ENCODE measurements around the gene RTL10.

The RTL10 gene

DNA sequence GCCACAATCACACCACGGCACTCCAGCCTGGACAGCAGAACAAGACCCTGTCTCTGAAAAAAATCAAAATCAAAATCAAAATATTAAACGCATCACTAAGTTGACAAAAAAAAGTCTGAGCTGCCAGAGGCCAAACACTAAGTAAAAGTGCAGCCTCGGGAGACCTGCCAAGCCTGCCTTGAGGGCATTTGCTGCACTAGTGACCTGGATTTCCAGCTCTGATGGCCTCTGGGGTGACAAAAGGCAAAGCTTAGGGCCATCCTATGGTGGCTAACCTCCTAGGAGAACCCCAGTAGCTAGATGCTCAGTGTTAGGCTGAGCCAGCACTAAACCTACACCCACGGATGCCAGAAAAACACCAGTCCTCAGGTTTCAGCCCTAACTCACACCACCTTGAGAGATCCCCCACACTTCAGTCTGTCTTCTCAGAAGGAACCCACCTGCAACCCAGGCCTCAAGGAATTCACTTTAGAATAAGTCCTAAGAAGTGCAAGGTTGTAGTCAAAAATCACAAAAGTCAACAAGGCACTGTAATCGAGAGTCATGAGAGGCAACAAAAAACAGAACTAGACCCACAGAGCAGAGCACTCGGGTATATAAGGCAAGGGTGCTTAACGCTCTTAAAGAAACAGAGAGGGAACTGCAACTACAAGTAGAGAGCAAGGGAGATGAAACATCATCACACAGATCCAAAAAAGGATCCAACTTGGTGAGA is 28.6 kb downstream of the RTL10 start:
- no peak for DNase-seq (ENCODE audit: extremely low read depth in 1 of 2, low read depth in 1 of 2)

DNA sequence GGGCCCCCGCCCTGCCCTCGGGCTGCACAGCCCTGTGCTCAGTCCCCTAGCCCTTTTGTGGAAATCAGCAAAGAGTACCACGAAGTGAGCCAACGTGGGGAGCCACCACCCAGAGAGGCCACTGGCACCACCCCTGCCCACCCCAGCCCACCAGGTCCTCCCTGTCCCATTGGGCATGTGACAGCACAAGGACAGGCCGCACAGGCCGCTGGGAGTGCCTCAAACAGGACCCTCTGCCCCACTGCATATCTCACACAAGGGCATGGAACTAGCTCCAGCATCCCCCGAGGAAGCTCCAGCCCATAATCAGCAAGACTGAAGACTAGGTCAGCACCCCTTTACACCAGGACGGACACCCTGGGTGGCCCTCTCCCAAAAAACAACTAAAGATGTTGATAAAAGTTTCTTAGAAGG is 29.7 kb downstream of the RTL10 start:
- no peak for DNase-seq (ENCODE audit: extremely low read depth in 1 of 2, low read depth in 1 of 2)

- no peak for DNase-seq (ENCODE audit: extremely low read depth in 1 of 2, low read depth in 1 of 2)
These were observed 30.3 kb downstream of the RTL10 start for GRCh38 chr22:19824212-19824925.

GRCh38 chr22:19823902-19824211 is 30.8 kb downstream of the RTL10 start:
- DNase-seq (ENCODE audit: extremely low read depth in 1 of 2, low read depth in 1 of 2): no peak

DNA sequence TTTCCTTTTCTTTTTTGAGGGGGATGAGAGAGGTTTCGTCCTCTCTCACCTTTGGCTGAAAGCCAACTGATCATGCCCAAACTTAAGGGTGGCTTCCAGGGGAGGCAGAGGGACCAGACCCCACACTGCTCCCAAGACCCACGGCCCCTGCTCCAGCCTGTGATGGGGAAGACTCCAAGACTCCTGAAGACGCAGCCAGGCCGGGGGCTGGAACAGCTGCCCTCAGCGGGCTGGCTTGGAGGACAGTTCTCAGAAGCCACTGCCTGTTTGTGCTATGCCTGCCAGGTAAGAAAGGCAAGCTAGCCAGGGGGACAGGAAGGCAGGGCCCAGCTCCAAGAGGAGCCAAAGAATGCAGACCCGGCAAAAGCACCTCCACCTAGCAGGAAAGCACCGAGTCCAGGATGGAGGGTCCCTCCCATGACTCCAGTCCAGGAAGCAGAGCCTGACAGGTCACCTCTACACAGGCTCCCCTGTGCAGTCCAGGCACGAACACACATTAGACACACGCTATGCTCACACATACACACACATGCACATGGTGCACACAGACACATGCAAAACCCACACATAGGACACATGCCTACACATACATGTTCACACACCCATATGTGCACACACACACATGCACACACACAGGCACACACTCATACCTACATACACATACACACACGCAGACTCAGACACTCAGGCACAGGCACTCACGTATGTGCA is 31.3 kb downstream of the RTL10 start:
- no peak for DNase-seq (ENCODE audit: extremely low read depth in 1 of 2, low read depth in 1 of 2)

GRCh38 chr22:19822301-19823117 is 32.2 kb downstream of the RTL10 start:
- no peak for DNase-seq (ENCODE audit: extremely low read depth in 1 of 2, low read depth in 1 of 2)

DNA sequence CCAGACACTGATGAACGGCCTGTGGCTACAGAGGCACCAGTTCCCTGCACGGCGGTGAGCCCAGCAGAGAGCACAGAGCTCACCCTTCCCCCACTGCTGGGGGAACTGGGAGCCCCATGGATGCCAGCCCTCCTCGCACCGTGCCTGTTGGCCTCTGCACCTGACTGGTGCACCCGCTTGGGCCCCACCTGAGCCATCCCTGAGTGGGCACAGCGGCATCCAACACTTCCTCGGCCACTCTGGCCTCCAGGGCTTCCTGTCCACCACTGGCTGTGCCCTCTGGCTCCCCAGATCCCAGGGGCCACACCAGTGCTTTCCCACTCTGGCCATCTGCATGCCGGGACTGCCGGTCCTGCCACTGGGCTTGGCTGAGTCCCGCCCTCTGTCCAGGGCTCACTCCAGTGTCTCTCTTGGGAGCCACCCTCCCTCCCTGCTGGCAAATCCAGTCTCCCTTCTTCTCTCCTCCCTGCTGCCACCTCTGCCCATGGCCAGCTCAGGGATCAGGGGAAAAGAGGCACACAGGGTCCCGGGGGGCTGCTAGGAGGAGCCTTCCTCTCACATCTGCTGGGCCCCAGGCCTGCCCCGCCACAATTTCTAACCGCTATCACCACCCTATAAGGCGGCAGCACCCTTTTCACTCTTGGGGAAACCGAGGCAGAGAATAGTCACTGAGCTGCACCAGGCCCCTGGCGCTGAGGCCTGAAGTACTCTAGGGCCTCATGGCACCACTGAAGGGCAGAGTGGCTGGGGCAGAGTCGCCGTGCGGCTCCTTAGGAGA is 33.0 kb downstream of the RTL10 start:
- DNase-seq (ENCODE audit: extremely low read depth in 1 of 2, low read depth in 1 of 2): no peak

DNA sequence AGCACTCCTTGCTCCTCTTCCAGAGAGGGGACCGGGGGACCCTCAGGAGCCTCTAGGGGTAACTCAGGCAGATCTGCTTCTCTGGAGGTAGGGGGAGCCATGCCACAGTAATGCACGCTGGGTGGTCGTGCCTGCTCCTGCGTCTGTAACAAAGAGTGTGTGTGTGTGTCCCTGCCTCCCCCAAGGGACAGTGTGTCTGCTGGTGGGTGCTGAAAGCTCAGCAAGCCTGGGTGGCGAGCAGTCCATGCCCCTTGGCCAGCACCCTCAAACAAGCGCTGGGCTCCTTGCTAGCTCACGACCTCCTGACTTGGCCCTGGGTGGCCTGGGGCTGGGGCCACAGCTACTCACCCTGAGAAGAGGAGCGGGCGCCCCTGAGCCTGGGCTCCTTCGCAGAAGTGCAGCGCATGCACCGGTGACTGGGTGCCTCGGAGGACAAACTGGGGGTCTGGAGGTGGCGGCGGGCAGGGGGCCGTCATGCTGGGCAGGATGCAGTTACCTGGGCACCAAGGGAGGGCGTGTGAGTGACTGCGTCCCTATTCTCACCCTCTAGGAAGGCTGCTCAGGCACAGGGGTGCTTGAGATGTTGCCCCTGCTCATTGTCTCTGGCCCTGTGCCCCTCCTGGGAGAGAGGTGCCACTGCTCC is 33.7 kb downstream of the RTL10 start:
- no peak for DNase-seq (ENCODE audit: extremely low read depth in 1 of 2, low read depth in 1 of 2)

DNA sequence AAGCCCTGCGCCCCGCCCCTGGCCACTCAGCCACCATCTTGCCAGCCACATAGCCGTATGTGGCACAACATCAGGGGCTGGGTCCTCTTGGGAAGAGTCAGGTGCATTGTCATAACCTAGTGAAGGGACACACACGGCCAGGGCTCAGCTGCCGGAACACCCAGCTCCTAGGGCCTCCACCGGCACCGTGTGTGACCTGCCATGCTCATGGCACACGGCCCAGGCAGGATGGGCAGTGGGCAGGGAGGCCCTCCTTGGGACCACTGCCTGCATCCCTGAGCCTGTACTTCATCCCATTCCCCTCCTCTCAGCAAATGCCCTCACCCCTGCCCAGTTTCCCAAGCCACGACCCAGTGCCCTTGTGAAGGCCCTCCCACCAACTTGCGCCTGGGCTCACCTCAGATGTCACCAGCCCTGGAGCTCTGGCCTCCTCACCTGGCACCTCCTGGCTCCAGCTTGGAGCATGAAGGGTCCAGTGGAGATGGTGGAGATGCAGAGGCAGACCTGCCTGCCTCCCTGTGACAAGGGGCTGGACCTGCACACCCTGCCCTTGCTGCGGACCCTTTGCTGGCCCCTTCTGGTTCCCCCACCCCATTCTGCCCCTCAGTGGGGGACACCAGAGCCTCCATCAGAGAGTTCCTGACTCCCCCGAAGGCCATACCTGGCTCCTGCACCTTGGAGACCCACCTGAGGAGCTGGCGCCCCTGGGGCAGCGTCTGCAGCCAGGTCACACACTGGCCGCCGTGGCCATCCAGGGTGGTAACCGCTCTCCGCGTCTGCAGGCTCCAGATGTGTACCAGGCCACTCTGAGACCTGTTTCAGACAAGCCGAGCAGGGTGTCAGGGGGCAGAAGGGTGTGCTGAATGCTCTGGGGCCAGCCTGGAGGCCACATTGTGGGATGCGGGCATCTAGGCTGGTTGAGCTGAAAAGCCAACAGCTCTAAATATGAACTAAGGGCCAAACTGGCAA is 34.5 kb downstream of the RTL10 start:
- no peak for DNase-seq (ENCODE audit: extremely low read depth in 1 of 2, low read depth in 1 of 2)

DNA sequence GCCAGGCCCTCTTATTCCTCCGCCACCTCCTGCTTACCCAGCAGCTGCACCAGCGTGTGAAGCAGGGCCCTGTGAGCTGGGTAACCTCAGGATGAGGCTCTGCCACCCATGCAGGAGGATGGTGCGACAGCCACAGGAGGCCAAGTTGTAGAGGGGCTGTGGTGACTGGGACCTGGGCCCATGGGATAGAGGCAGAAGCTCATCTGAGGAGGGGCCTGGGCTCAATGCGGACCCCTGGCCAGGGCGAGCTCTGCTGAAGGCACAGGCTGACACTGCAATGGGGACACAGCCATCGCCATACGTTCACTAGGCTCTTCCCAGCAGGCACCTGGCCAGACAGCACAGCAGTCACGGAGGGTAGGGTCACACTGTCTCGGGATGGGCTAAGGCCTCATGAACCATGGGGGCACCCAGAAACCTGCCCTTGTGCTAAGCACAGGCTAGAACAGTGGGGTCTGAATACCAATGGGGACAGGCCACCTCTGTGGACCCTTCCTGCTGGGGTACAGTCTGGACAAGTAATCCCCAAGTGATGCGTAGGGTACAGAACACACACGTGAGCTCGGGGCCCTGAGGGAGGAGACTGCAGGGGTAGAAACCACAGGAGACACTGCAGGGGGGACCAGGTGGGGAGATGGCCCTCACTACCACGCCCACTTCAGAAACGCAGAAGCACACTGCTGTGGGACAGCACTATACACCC is 35.3 kb downstream of the RTL10 start:
- no peak for DNase-seq (ENCODE audit: extremely low read depth in 1 of 2, low read depth in 1 of 2)

- no peak for DNase-seq (ENCODE audit: extremely low read depth in 1 of 2, low read depth in 1 of 2)
These were observed 36.1 kb downstream of the RTL10 start for GRCh38 chr22:19818324-19819207.

- DNase-seq (ENCODE audit: extremely low read depth in 1 of 2, low read depth in 1 of 2): no peak
These were observed 38.1 kb downstream of the RTL10 start for GRCh38 chr22:19816372-19817119.

GRCh38 chr22:19815823-19816290 is 38.8 kb downstream of the RTL10 start:
- DNase-seq (ENCODE audit: extremely low read depth in 1 of 2, low read depth in 1 of 2): no peak

DNA sequence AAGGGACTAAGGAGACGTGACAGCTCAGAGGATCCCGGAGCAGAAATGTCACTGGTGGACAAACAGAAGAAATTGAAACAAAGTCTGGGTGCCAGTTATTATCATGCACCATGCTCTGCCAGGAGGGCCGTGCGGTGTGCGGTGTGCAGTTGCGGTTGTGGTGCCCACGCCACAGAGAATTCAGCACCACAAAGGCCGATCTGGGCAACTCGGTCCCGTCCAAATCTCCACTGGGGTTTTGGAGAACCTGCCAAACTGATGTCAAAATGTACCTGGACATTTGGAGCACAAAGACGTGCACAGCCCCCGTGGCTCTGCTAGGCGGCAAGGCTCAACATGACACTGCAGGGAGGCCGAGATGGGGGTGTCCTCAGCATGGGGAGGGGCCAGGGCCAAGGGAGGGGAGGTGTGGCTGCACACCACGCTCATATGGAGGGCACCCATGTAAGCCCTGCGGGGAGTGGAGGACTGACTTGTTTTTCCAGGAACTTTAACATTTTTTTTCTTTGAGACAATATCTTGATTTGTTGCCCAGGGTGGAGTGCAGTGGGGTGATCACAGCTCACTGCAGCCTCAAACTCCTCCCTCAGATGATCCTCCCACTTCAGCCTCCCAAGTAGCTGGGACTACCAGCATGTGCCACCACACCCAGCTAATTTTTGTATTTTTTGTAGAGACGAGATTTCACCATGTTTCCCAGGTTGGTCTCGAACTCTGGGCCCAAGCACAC is 39.4 kb downstream of the RTL10 start:
- DNase-seq (ENCODE audit: extremely low read depth in 1 of 2, low read depth in 1 of 2): no peak

DNA sequence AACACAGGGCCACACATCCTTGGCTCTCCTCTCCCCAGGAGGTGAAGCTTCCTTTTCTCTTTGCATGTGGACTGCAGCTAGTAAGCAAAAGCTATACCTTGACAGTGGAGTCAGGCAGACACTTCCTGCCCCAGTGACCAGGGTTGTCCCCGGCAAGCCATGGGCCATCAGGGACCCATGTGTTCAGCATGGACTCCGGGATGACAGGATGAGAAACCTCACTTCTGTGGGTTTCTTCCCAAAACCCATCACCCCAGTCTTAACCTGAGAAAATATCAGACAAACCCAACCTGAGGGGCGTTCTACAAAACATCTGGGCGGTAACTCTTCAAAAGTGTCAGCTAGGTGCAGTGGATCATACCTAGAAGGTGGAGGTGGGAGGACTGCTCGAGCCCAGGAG is 40.2 kb downstream of the RTL10 start:
- no peak for DNase-seq (ENCODE audit: extremely low read depth in 1 of 2, low read depth in 1 of 2)

GRCh38 chr22:19812910-19813309 is 41.8 kb downstream of the RTL10 start:
- no peak for DNase-seq (ENCODE audit: extremely low read depth in 1 of 2, low read depth in 1 of 2)
